T follicular helper cell (primary cell): ENCODE measurements around the gene MST1.

Source experiments
- DNase-seq: peaks from one replicate; pipeline ENCODE4 v3.0.0-alpha.2; 2020; ENCODE audit warnings: low read depth

The MST1 gene

DNA sequence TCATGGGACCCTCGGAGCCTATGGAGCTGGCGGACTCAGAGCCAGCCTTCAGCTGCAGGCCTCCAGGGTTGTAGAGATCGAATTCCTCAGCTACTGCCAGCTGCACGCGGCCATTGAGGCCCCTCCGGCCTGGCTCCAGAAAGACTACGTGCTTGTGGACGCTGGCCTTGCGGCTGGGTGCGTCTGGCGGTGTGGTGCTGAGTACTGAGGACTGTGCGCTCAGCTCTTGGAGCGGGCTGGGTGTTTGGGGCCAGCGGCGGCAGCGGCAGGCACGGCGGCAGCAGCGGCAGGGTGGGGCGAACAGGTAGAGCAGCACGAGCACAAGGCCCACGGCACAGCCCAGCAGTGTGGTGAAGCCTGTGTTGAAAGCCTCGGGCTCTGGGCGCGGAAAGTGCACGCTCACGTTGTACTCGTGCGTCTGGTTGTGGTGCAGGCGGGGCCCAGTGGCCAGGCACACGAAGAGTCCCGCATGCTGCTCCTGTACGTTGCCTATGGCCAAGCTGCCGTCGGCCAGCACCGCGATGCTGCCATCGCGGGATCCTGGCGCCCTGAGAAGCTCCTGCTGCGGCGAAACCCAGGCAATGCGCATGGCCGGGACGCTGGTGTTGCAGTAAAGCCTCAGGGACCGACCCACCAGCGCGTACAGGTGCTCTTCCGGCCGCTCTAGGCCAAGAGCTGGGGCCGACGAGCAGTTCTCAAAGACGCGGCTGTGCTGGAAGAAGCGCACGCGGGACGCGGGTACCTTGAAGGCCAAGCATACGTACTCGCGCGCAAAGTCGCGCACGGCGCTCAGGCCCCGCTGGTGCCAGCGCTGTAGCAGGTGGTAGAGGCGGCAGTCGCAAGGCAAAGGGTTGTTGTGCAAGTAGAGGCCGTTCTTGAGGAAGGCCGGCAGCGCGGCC, 28.9 kb upstream of the MST1 start:
- DNase-seq = no peak

GRCh38 chr3:49717211-49717958, 28.1 kb upstream of the MST1 start:
- DNase-seq = no peak

DNA sequence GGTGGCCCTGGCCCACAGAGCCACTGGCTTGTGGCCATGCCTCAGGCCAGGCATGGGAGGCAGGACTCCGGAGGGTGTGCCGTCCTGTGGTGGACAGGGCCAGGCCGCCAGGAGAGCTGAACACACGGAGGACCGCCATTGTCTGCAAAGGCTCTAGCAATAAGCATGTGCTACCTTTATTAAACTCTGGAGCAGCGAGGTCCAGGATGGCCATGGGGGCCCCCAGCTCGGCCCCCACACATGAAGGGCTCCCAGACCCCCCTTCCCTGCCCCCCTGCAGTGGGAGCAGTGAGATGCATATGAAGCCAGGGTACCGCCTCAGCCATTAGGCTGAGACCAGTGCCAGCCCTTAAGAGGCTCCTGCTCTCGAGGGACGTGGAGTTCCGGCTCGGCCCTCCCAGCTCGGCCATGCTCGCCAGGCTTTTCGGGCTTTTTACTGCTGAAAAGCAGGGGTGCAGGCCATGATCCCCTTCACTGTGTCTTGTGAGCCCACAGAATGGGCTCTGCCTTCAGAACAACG, 27.5 kb upstream of the MST1 start:
- DNase-seq = no peak

DNA sequence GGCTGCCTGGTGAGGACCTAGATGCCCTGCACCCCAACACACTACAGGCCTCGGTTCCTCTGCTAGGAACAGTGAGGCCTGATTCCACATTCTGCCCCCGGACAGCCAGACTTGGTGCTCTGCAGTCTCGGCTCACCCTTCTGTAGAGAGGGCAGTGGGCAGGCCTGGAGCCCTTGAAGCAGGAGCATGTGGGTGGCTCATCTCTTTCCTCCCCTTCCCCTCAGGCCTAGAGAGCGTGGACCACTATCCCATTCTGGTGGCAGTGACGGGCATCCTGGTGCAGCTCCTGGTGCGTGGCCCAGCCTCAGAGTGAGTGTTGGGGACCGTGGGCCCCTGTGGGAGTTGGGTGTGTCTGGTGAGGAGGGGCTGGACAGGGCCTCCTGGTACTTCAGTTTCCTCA, 26.9 kb upstream of the MST1 start:
- no peak for DNase-seq

GRCh38 chr3:49715611-49716121, 26.4 kb upstream of the MST1 start:
- DNase-seq = no peak

GRCh38 chr3:49714728-49715550, 25.7 kb upstream of the MST1 start:
- no peak for DNase-seq

DNA sequence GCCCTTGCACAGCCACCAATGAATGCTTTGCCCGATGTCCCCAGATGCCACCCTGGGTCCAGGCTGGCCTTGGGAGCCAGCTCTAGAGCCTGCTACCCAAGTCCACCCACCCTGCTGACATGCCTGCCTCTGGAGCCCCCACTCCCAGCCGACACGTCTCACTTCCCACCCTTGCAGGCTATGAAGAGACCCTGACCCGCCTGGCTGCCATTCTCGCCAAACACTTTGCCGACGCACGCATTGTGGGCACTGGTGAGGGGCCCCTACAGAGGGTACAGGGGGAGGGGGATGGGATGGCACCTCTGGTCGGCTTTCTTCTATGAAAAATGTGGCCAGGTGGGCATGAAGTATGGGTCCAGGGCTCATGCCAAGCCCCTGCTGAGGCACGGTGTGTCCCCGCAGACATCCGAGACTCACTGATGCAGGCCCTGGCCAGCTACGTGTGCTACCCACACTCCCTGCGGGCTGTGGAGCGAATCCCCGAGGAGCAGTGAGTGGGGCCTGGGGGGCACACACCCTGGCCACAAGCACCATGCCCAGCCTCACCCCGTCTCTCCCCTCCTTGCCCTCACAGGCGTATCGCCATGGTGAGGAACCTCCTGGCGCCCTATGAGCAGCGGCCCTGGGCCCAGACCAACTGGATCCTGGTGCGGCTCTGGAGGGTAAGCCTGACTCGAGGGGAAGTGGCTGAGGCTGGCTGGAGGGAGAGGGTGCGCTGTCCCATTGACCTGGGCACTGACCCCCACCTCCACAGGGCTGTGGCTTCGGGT, 24.2 kb upstream of the MST1 start:
- DNase-seq = no peak

- no peak for DNase-seq
Measured at GRCh38 chr3:49712631-49713317, 23.5 kb upstream of the MST1 start.

DNA sequence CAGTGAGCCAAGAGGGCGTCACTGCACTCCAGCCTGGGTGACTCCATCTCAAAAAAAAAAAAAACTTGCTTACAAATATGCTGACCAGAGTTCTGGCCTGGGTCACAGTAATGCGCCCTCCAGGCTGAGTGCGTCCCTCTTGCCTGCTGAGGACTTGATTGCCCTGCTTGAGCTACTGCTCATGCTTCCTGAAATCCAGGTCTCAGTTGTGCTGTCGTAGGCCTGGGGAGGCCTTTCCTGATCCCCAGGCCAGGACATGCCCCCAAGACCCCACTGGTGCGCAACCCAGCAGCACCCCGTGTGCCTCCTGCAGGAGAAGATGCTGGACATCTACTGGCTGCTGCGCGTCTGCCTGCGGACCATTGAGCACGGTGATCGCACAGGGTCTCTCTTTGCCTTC, 22.9 kb upstream of the MST1 start:
- no peak for DNase-seq

- no peak for DNase-seq
Measured at GRCh38 chr3:49711489-49711888, 22.2 kb upstream of the MST1 start.

DNA sequence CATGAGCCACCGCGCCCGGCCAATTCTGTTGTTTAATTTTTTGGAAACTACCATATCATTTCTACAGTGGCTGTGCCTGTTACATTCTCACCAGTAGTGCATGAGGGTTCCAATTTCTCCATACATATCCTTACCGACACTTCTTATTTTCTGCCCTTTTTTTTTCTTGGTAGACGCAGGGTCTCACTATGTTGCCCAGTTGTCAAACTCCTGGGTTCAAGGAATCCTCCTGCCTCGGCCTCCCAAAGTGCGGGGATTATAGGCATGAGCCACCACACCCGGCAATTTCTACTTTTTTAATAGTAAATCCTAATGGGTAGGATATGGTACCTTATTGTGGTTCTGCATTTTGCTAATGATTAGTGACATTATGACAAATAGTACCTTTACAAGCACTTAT, 20.6 kb upstream of the MST1 start:
- DNase-seq = no peak

- no peak for DNase-seq
Measured at GRCh38 chr3:49707113-49707480, 17.8 kb upstream of the MST1 start.

DNA sequence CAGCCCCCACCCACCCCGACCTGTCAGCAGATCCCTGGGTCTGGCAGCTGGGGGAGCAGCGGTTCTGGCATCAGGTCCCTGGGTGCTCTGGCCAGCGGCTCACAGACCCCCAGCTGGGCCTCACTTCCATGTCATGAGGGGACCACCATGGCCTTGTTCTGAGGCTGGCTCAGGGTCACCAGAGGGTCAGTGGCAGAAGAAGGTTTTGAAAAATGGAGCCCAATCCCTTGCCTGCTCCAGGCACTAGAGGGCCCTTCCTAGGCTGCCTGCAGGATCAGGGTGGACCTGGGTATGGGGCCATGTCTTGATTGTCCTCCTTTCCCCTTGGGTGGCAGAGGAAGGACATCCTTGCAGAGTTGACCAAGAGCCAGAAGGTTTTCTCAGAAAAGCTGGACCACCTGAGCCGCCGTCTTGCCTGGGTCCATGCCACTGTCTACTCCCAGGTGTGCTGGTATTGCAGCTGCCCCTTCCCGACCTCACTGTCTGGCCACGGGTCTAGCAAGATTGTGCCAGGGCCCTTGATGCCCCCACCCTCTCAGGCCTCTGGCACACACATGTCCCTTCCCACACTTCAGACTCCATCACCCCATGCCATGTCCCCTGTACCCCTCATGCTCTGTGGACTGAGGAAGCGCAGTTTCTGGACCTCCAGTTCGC, 17.3 kb upstream of the MST1 start:
- no peak for DNase-seq

DNA sequence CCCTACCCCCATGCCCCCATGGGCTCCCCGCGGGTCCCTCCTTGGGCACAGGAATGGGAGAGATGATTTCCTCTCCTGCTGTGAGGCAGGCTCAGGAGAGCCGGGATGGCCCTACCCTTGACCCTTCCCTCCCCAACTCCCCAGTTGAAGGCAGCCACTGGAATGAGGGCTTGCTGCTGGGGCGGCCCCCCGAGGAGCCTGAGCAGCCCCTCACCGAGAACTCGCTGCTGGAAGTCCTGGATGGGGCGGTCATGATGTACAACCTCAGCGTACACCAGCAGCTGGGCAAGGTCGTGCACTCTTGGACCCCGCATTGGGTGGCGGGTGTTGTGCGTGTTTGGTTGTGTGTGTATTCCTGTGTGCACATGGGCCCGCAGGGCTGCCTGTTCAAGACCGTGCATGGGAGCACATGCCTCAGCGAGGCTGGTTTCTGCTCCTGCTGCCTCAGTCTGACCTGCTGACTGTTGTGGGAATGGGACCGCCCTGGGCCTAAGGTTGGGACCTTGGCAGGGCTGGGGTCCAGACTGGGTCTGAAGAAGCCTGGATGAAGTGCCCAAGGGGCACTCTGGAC, 16.2 kb upstream of the MST1 start:
- no peak for DNase-seq

DNA sequence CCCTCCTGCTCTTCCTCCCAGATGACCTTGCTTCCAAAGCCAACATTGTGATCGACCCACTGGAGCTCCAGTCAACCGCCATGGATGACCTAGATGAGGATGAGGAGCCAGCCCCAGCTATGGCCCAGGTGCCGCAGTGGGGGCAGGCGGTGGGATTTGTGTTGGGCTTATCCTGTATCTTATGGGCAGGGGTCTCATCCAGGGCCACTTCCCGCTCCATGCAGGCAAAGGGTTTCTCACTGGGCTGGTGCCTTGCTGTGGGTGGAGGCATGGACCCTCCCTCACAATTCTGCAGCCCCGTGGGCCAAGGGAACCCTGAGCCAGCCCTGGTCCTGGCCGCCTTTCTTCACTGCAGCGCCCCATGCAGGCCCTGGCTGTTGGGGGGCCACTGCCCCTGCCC, 15.4 kb upstream of the MST1 start:
- no peak for DNase-seq

DNA sequence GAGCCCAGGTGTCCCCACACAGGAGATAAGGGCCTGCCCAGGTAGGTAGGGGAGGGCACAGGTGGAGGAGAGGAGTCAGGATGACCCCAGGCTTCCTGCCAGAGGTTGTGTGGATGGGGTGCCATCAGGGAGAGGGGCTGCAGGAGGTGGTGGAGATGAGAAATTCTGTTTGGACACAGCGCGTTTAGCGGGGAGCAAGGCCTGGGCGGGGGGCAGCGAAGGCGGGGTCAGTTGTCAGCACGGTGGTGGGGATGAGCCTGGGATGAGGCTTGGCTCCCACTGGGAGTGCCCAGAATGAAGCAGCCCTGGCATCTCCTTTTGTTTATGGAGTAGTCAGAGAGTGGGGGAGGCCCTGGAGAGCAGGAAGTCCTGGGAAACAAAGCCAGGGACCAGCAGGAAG, 14.7 kb upstream of the MST1 start:
- DNase-seq = no peak

DNA sequence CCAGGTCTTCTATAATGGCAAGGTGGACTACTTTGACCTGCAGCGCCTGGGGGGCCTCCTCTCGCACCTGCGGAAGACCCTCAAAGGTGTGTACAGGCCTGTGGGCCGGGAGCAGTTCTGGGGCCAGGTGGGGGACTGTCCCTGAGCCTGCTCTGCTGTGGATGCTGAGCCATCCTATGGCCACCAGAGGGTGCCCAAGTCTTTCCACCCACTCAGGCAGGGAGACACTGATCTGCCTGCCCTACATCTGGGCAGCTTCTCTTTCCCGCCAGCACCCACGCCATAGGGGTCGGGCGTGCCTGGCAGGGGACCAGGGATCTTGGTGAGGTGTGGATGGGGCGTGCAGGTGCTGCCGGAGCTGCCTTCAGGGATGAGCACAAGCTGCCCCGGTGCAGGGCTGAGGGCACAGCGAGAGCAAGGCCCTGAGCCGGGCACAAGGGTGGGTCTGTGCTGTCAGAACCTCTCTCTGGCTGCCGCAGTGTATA, 14.2 kb upstream of the MST1 start:
- peak; percentile 55 for DNase-seq

DNA sequence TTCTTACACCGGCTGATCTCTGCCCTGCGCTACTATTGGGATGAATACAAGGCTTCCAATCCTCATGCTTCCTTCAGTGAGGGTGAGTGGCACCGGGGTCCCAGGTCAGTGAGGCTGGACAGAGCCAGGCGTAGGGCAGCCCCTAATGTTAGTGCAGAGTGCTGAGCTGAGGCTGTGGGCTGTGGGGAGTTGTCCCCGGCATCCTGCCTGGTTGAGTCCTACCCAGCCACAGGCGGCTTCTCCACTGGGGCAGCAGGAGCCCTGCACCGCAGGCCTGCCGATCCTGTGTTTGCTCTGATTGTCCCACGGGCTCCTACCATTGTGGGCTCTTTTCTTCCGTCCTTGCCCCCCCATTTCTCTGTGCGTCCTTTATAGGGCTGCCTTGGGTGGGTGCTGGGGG, 13.4 kb upstream of the MST1 start:
- DNase-seq = no peak

GRCh38 chr3:49701388-49702077, 12.3 kb upstream of the MST1 start:
- no peak for DNase-seq
